Measurements from ENCODE around the gene PIP4K2C.
"Not testable (repeated sequence)": the region's sequence is repeated elsewhere in the genome, so short reads cannot be mapped to it uniquely, and the experiment has no call there.

DNA sequence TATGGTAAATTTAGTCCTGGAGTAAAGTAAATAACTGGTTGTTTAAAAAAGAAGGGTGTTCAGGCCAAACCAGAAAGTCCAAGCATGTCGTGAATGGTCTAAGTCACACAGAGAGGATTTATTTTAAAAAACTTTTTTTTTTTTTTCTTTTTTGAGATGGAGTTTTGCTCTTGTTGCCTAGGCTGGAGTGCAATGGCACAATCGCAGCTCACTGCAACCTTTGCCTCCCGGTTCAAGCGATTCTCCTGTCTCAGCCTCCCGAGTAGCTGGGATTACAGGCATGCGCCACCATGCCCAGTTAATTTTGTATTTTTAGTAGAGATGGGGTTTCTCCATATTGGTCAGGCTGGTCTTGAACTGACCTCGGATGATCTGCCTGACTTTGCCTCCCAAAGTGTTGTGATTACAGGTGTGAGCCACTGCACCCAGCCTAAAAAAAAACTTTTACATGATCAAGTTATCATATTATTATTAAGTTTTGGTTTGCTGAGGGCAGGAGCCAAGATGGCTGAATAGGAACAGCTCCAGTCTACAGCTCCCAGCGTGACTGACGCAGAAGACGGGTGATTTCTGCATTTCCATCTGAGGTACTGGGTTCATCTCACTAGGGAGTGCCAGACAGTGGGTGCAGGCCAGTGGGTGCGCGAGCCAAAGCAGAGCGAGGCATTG lies 55.1 kb downstream of the PIP4K2C start:
- not testable (repeated sequence) for TF ChIP-seq NFRKB (IDR thresholded peaks at IDR 0.05); FOXM1 (IDR thresholded peaks at IDR 0.05; ENCODE audit: borderline replicate concordance); SUZ12 (IDR thresholded peaks at IDR 0.05); SP1 (IDR thresholded peaks at IDR 0.05); FOXK2 (IDR thresholded peaks at IDR 0.05)

Measured in HEK293T (cell line).